ENCODE data around the gene TSHR. TPM values are rescaled to one million over a fixed set of nuclear protein-coding genes. Genes with fewer than 3 reads are reported as not detected.
"Not testable (repeated sequence)": the region's sequence is repeated elsewhere in the genome, so short reads cannot be mapped to it uniquely, and the experiment has no call there.

Gene TSHR
- total and polyA plus RNA-seq, 2 experiments from 2014 or later, result 0.59 to 0.78 TPM

DNA sequence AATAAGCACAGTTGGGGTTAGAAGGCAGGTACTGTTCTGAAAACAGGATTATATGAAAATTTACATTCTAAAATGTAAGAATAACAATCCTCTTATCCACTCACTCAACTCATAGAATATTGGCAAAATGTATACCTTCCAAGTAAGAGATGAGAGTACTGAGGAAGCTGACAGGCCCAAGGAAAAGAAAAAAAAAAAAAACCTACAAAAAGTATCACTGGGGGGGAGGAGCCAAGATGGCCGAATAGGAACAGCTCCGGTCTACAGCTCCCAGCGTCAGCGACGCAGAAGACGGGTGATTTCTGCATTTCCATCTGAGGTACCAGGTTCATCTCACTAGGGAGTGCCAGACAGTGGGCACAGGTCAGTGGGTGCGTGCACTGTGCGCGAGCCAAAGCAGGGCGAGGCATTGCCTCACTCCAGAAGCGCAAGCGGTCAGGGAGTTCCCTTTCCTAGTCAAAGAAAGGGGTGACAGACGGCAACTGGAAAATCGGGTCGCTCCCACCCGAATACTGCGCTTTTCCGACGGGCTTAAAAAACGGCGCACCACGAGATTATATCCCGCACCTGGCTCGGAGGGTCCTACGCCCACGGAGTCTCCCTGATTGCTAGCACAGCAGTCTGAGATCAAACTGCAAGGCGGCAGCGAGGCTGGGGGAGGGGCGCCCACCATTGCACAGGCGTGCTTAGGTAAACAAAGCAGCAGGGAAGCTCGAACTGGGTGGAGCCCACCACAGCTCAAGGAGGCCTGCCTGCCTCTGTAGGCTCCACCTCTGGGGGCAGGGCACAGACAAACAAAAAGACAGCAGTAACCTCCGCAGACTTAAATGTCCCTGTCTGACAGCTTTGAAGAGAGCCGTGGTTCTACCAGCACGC lies 158.8 kb downstream of the TSHR start:
- not testable (repeated sequence) for H3K36me3 ChIP-seq (ENCODE audit: insufficient read depth); H3K27me3 ChIP-seq (ENCODE audit: insufficient read depth); H3K9me2 ChIP-seq (ENCODE audit: insufficient read depth); ATAC-seq; H3K27ac ChIP-seq (ENCODE audit: low read depth); H3K4me3 ChIP-seq; H2AFZ ChIP-seq; H4K20me1 ChIP-seq (replicated peaks; ENCODE audit: insufficient read depth); H3K27me3 Mint-ChIP-seq (ENCODE audit: insufficient read depth, low read depth, poor library complexity); H3K27ac Mint-ChIP-seq; H3K4me3 Mint-ChIP-seq; H3K4me1 Mint-ChIP-seq; H3F3A ChIP-seq (replicated peaks; ENCODE audit: low read depth); H3K4me1 ChIP-seq (ENCODE audit: insufficient read depth); H3K79me2 ChIP-seq (replicated peaks; ENCODE audit: insufficient read depth); H3K36me3 Mint-ChIP-seq (ENCODE audit: low read depth); DNase-seq (ENCODE audit: low spot score); H3K4me2 ChIP-seq
- peaks cover 13% of the 10 kb centered on the region; the same call in 2 of the 3 replicates for H3K9me3 Mint-ChIP-seq

DNA sequence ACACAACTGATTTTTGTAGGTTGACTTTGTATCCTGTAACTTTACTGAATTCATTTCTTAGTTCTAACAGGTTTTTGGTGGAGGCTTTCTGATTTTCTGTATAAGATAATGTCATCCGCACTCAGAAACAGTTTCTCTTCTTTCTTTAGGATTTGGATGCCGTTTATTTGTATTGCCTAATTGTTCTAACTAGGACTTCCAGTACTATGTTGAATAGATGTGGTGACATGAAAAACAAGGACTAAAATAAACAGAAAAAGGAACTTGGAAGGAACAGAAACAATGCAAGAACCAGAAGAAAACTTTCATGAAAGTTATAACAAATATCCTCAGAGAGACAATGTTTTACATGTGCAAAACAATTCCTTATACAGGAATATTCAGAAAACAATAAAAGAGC lies 165.1 kb downstream of the TSHR start:
- Histone ChIP-seq H3K4me3 (no peak overlapping the region), H3K79me2 (replicated peaks; ENCODE audit: insufficient read depth) (no peaks in the 10 kb centered on the region), H3K27me3 (ENCODE audit: insufficient read depth) (no peaks in the 10 kb centered on the region), H4K20me1 (replicated peaks; ENCODE audit: insufficient read depth) (no peaks in the 10 kb centered on the region), H3F3A (replicated peaks; ENCODE audit: low read depth) (no peaks in the 10 kb centered on the region), H3K36me3 (ENCODE audit: insufficient read depth) (no peaks in the 10 kb centered on the region), H3K4me2 (no peak overlapping the region), H2AFZ (no peak overlapping the region), H3K27ac (ENCODE audit: low read depth) (no peak overlapping the region), H3K4me1 (ENCODE audit: insufficient read depth) (no peaks in the 10 kb centered on the region), H3K9me2 (ENCODE audit: insufficient read depth) (no peaks in the 10 kb centered on the region)
- no peaks in the 10 kb centered on the region for H3K36me3 Mint-ChIP-seq (ENCODE audit: low read depth)
- DNase-seq (ENCODE audit: low spot score) (no peak), ATAC-seq (no peak)
- no peaks in the 10 kb centered on the region for H3K27me3 Mint-ChIP-seq (ENCODE audit: insufficient read depth, low read depth, poor library complexity)
- no peak overlapping the region for H3K4me3 Mint-ChIP-seq
- no peak overlapping the region for H3K27ac Mint-ChIP-seq
- H3K4me1 Mint-ChIP-seq, result no peaks in the 10 kb centered on the region; the same call in 2 of the 3 replicates
- H3K9me3 Mint-ChIP-seq, result peaks cover 3% of the 10 kb centered on the region; the same call in 1 of the 3 replicates
- TF ChIP-seq NANOG (IDR thresholded peaks at IDR 0.05; ENCODE audit: borderline replicate concordance), result no peak
- TF ChIP-seq EZH2 (IDR thresholded peaks at IDR 0.05; ENCODE audit: low read depth, unreplicated experiment), result no peak
- TF ChIP-seq, protein P1, sequence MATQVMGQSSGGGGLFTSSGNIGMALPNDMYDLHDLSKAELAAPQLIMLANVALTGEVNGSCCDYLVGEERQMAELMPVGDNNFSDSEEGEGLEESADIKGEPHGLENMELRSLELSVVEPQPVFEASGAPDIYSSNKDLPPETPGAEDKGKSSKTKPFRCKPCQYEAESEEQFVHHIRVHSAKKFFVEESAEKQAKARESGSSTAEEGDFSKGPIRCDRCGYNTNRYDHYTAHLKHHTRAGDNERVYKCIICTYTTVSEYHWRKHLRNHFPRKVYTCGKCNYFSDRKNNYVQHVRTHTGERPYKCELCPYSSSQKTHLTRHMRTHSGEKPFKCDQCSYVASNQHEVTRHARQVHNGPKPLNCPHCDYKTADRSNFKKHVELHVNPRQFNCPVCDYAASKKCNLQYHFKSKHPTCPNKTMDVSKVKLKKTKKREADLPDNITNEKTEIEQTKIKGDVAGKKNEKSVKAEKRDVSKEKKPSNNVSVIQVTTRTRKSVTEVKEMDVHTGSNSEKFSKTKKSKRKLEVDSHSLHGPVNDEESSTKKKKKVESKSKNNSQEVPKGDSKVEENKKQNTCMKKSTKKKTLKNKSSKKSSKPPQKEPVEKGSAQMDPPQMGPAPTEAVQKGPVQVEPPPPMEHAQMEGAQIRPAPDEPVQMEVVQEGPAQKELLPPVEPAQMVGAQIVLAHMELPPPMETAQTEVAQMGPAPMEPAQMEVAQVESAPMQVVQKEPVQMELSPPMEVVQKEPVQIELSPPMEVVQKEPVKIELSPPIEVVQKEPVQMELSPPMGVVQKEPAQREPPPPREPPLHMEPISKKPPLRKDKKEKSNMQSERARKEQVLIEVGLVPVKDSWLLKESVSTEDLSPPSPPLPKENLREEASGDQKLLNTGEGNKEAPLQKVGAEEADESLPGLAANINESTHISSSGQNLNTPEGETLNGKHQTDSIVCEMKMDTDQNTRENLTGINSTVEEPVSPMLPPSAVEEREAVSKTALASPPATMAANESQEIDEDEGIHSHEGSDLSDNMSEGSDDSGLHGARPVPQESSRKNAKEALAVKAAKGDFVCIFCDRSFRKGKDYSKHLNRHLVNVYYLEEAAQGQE (IDR thresholded peaks at IDR 0.05; ENCODE audit: unreplicated experiment), result no peak
- no peak for TF ChIP-seq JUNB (IDR thresholded peaks at IDR 0.05; ENCODE audit: unreplicated experiment)
- TF ChIP-seq, protein P2, sequence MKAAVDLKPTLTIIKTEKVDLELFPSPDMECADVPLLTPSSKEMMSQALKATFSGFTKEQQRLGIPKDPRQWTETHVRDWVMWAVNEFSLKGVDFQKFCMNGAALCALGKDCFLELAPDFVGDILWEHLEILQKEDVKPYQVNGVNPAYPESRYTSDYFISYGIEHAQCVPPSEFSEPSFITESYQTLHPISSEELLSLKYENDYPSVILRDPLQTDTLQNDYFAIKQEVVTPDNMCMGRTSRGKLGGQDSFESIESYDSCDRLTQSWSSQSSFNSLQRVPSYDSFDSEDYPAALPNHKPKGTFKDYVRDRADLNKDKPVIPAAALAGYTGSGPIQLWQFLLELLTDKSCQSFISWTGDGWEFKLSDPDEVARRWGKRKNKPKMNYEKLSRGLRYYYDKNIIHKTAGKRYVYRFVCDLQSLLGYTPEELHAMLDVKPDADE (IDR thresholded peaks at IDR 0.05), result no peak
- TF ChIP-seq ZNF331 (CRISPR knock-in tag; IDR thresholded peaks at IDR 0.05; ENCODE audit: low read depth), result no peak
- TF ChIP-seq, protein P3, sequence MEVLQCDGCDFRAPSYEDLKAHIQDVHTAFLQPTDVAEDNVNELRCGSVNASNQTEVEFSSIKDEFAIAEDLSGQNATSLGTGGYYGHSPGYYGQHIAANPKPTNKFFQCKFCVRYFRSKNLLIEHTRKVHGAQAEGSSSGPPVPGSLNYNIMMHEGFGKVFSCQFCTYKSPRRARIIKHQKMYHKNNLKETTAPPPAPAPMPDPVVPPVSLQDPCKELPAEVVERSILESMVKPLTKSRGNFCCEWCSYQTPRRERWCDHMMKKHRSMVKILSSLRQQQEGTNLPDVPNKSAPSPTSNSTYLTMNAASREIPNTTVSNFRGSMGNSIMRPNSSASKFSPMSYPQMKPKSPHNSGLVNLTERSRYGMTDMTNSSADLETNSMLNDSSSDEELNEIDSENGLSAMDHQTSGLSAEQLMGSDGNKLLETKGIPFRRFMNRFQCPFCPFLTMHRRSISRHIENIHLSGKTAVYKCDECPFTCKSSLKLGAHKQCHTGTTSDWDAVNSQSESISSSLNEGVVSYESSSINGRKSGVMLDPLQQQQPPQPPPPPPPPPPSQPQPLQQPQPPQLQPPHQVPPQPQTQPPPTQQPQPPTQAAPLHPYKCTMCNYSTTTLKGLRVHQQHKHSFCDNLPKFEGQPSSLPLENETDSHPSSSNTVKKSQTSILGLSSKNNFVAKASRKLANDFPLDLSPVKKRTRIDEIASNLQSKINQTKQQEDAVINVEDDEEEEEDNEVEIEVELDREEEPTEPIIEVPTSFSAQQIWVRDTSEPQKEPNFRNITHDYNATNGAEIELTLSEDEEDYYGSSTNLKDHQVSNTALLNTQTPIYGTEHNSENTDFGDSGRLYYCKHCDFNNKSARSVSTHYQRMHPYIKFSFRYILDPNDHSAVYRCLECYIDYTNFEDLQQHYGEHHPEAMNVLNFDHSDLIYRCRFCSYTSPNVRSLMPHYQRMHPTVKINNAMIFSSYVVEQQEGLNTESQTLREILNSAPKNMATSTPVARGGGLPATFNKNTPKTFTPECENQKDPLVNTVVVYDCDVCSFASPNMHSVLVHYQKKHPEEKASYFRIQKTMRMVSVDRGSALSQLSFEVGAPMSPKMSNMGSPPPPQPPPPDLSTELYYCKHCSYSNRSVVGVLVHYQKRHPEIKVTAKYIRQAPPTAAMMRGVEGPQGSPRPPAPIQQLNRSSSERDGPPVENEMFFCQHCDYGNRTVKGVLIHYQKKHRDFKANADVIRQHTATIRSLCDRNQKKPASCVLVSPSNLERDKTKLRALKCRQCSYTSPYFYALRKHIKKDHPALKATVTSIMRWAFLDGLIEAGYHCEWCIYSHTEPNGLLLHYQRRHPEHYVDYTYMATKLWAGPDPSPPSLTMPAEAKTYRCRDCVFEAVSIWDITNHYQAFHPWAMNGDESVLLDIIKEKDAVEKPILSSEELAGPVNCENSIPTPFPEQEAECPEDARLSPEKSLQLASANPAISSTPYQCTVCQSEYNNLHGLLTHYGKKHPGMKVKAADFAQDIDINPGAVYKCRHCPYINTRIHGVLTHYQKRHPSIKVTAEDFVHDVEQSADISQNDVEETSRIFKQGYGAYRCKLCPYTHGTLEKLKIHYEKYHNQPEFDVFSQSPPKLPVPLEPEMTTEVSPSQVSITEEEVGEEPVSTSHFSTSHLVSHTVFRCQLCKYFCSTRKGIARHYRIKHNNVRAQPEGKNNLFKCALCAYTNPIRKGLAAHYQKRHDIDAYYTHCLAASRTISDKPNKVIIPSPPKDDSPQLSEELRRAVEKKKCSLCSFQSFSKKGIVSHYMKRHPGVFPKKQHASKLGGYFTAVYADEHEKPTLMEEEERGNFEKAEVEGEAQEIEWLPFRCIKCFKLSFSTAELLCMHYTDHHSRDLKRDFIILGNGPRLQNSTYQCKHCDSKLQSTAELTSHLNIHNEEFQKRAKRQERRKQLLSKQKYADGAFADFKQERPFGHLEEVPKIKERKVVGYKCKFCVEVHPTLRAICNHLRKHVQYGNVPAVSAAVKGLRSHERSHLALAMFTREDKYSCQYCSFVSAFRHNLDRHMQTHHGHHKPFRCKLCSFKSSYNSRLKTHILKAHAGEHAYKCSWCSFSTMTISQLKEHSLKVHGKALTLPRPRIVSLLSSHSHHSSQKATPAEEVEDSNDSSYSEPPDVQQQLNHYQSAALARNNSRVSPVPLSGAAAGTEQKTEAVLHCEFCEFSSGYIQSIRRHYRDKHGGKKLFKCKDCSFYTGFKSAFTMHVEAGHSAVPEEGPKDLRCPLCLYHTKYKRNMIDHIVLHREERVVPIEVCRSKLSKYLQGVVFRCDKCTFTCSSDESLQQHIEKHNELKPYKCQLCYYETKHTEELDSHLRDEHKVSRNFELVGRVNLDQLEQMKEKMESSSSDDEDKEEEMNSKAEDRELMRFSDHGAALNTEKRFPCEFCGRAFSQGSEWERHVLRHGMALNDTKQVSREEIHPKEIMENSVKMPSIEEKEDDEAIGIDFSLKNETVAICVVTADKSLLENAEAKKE (CRISPR knock-in tag; IDR thresholded peaks at IDR 0.05), result no peak
- TF ChIP-seq STAT1 (IDR thresholded peaks at IDR 0.05; ENCODE audit: unreplicated experiment), result no peak
